ENCODE measurements around the gene CNPY1.
"Not testable (repeated sequence)": the region's sequence is repeated elsewhere in the genome, so short reads cannot be mapped to it uniquely, and the experiment has no call there.

The CNPY1 gene

GRCh38 chr7:155578016-155578415 is 31.7 kb upstream of the CNPY1 start:
- no peak for DNase-seq (ENCODE audit: low read depth in 2 of 2)

- DNase-seq (ENCODE audit: low read depth in 2 of 2), result no peak
Observed at GRCh38 chr7:155577509-155577905, 31.1 kb upstream of the CNPY1 start.

GRCh38 chr7:155576900-155577508 is 30.6 kb upstream of the CNPY1 start:
- no peak for DNase-seq (ENCODE audit: low read depth in 2 of 2)

GRCh38 chr7:155576416-155576815 is 30.1 kb upstream of the CNPY1 start:
- no peak for DNase-seq (ENCODE audit: low read depth in 2 of 2)

- no peak for DNase-seq (ENCODE audit: low read depth in 2 of 2)
Observed at GRCh38 chr7:155574556-155575290, 28.4 kb upstream of the CNPY1 start.

GRCh38 chr7:155571581-155572345 is 25.4 kb upstream of the CNPY1 start:
- no peak for DNase-seq (ENCODE audit: low read depth in 2 of 2)

GRCh38 chr7:155570991-155571390 is 24.6 kb upstream of the CNPY1 start:
- DNase-seq (ENCODE audit: low read depth in 2 of 2), result no peak

GRCh38 chr7:155570171-155570958 is 24.0 kb upstream of the CNPY1 start:
- no peak for DNase-seq (ENCODE audit: low read depth in 2 of 2)

GRCh38 chr7:155569681-155570080 is 23.3 kb upstream of the CNPY1 start:
- DNase-seq (ENCODE audit: low read depth in 2 of 2), result no peak

- no peak for DNase-seq (ENCODE audit: low read depth in 2 of 2)
Observed at GRCh38 chr7:155568842-155569494, 22.6 kb upstream of the CNPY1 start.

- DNase-seq (ENCODE audit: low read depth in 2 of 2), result no peak
Observed at GRCh38 chr7:155568333-155568660, 21.9 kb upstream of the CNPY1 start.

- no peak for DNase-seq (ENCODE audit: low read depth in 2 of 2)
Observed at GRCh38 chr7:155567646-155568332, 21.4 kb upstream of the CNPY1 start.

- DNase-seq (ENCODE audit: low read depth in 2 of 2), result no peak
Observed at GRCh38 chr7:155566011-155566836, 19.9 kb upstream of the CNPY1 start.

- DNase-seq (ENCODE audit: low read depth in 2 of 2), result no peak
Observed at GRCh38 chr7:155565596-155565995, 19.2 kb upstream of the CNPY1 start.

GRCh38 chr7:155562976-155563375 is 16.6 kb upstream of the CNPY1 start:
- not testable (repeated sequence) for DNase-seq (ENCODE audit: low read depth in 2 of 2)

- DNase-seq (ENCODE audit: low read depth in 2 of 2), result no peak
Observed at GRCh38 chr7:155562106-155562505, 15.7 kb upstream of the CNPY1 start.

GRCh38 chr7:155560982-155561686 is 14.8 kb upstream of the CNPY1 start:
- DNase-seq (ENCODE audit: low read depth in 2 of 2), result no peak

GRCh38 chr7:155560196-155560885 is 14.0 kb upstream of the CNPY1 start:
- DNase-seq (ENCODE audit: low read depth in 2 of 2), result no peak

Data from activated CD8-positive, alpha-beta memory T cell treated with anti-CD3 and anti-CD28 coated beads for 4 hours (primary cell).